GM20000 (cell line): Measurements from ENCODE around the gene GUCY1A2.

Experiments used
- DNase-seq: peaks from one replicate; pipeline ENCODE4 v3.0.0; 2012; ENCODE audit warnings: low spot score
- CTCF ChIP-seq: IDR thresholded peaks from 2 replicates; pipeline ENCODE4 v1.5.1; 2012; ENCODE audit warnings: mild to moderate bottlenecking, control low read depth; ENCODE audit errors: extremely low read depth, missing control alignments

The GUCY1A2 gene

GRCh38 chr11:106627694-106628093, 390.6 kb downstream of the GUCY1A2 start:
- no peak for DNase-seq
- no peak for TF ChIP-seq CTCF

GRCh38 chr11:106625566-106625965, 392.7 kb downstream of the GUCY1A2 start:
- no peak for TF ChIP-seq CTCF
- DNase-seq, result no peak

- no peak for DNase-seq
- no peak for TF ChIP-seq CTCF
Measured at GRCh38 chr11:106624377-106624776, 393.9 kb downstream of the GUCY1A2 start.
